ENCODE measurements around the gene HCAR2. TPM values are rescaled to one million over a fixed set of nuclear protein-coding genes. Genes with fewer than 3 reads are reported as not detected.

HCAR2 gene
- total and polyA plus RNA-seq, 8 donors, result 0.18 to 8.2 (median 2.6) TPM; not detected in 3

DNA sequence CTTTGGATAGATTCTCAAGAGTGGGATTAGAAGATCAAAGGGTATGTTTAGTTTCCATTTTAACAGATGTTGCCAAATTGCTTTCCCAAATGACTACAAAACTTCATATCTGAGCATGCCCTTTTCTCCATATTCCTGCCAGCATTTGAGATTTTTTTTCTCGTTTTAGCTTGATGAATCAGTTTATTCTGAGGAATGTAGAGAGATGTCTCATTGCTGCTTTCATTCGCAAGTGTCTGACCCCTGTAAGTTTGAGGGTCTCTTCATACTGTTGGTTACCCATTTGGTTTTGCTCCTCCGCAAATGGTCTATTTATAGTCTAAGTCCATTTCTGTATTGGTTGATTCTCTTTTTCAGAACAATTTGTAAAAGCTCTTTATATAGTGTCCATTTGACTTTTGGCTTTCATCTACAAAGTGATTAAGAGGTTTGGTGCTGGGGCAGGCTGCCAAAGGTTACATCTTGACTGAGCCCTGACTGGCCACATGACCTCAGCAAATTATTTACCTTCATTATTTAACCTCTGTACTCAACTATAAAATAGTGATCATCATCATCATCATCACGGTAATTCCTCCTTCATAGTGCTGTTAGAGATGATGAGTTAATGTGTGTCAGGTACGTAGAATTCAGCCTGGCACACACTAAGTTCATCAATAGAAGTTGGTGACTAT lies 33.6 kb downstream of the HCAR2 start:
- DNase-seq, result peak in 1 of 2 donors; percentile 52
- no peak overlapping the region for H3K4me3 ChIP-seq
- H3K9me3 ChIP-seq, result no peaks in the 10 kb centered on the region
- TF ChIP-seq EP300 (IDR thresholded peaks at IDR 0.05) (no peak), CTCF (IDR thresholded peaks at IDR 0.05) (no peak), POLR2A (IDR thresholded peaks at IDR 0.05) (no peak), POLR2AphosphoS5 (IDR thresholded peaks at IDR 0.05) (no peak)
- no peak overlapping the region for H3K27ac ChIP-seq
- H3K4me1 ChIP-seq, result peaks cover 0 to 5% (median 0%) of the 10 kb centered on the region in 4 donors
- H3K36me3 ChIP-seq, result no peaks in the 10 kb centered on the region
- intact Hi-C loops (cut with DNase I; ENCODE audit: low total_unique reads), result no loop called here
- 51 to 62% (median 57%) methylated on average over 5 of the region's 5 CpGs for WGBS, 5 donors
- H3K27me3 ChIP-seq, result no peaks in the 10 kb centered on the region

GRCh38 chr12:122668268-122668667 lies 34.9 kb downstream of the HCAR2 start:
- 81 to 92% (median 90%) methylated on average over 2 of the region's 2 CpGs for WGBS, 5 donors
- intact Hi-C loops (cut with DNase I; ENCODE audit: low total_unique reads), result no loop called here
- H3K27me3 ChIP-seq, result no peaks in the 10 kb centered on the region
- TF ChIP-seq EP300 (IDR thresholded peaks at IDR 0.05), result no peak
- TF ChIP-seq POLR2AphosphoS5 (IDR thresholded peaks at IDR 0.05), result no peak
- TF ChIP-seq POLR2A (IDR thresholded peaks at IDR 0.05), result no peak
- TF ChIP-seq CTCF (IDR thresholded peaks at IDR 0.05), result no peak
- no peak overlapping the region for H3K27ac ChIP-seq
- no peaks in the 10 kb centered on the region for H3K36me3 ChIP-seq
- H3K4me1 ChIP-seq, result peaks cover 0 to 5% (median 0%) of the 10 kb centered on the region in 4 donors
- no peak overlapping the region for H3K4me3 ChIP-seq
- H3K9me3 ChIP-seq, result no peaks in the 10 kb centered on the region
- DNase-seq, result no peak

GRCh38 chr12:122665759-122666158 lies 37.4 kb downstream of the HCAR2 start:
- Histone ChIP-seq H3K27ac (no peak overlapping the region), H3K4me3 (no peak overlapping the region), H3K9me3 (no peaks in the 10 kb centered on the region), H3K27me3 (no peaks in the 10 kb centered on the region), H3K36me3 (no peaks in the 10 kb centered on the region), H3K4me1 (peaks cover 0 to 5% (median 0%) of the 10 kb centered on the region in 4 donors)
- WGBS, 5 donors, result 92 to 97% (median 94%) methylated on average over 5 of the region's 5 CpGs
- TF ChIP-seq CTCF (IDR thresholded peaks at IDR 0.05) (no peak), EP300 (IDR thresholded peaks at IDR 0.05) (no peak), POLR2A (IDR thresholded peaks at IDR 0.05) (no peak), POLR2AphosphoS5 (IDR thresholded peaks at IDR 0.05) (no peak)
- intact Hi-C loops (cut with DNase I; ENCODE audit: low total_unique reads), result no loop called here
- no peak for DNase-seq

DNA sequence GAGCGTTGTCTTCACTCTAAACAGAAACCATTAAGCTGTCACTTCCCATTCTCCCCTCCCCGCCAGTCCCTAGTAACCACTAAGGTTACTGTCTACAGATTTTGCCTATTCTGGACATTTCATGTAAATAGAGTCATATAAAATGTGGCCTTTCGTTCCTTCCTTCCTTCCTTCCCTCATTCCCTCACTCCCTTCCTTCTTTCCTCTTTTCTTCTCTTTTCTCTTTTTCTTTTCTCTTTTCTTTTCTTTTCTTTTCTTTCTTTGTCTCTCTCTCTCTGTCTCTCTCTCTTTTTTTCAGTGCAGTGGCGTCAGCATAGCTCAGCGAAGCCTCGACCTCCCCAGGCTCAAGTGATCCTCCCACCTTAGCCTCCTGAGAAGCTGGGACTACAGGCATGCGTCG lies 37.8 kb downstream of the HCAR2 start:
- no peak for TF ChIP-seq POLR2AphosphoS5 (IDR thresholded peaks at IDR 0.05)
- no peak for DNase-seq
- no peaks in the 10 kb centered on the region for H3K9me3 ChIP-seq
- H3K36me3 ChIP-seq, result no peaks in the 10 kb centered on the region
- WGBS, 5 donors, result 85 to 89% (median 87%) methylated on average over 8 of the region's 8 CpGs
- H3K4me3 ChIP-seq, result no peak overlapping the region
- H3K27ac ChIP-seq, result no peak overlapping the region
- no peaks in the 10 kb centered on the region for H3K27me3 ChIP-seq
- intact Hi-C loops (cut with DNase I; ENCODE audit: low total_unique reads), result no loop called here
- H3K4me1 ChIP-seq, result peaks cover 0 to 5% (median 0%) of the 10 kb centered on the region in 4 donors

DNA sequence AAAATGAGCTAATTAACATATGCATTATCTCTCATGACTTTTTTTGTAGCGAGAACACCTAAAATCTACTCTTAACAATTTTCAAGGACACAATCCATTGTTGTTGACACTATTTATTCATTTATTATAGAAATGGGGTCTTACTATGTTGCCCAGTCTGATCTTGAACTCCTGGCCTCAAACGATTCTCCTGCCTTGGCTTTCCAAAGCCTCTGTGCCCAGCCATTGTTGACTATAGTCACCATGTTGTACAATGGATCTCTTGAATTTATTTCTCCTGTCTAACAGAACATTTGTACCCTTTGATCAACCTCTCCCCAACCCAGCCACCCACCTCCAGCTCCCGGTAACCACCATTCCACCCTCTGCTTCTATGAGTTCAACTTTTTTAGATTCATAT lies 41.2 kb downstream of the HCAR2 start:
- WGBS, 5 donors, result 88 to 95% (median 94%) methylated on average over 3 of the region's 3 CpGs
- intact Hi-C loops (cut with DNase I; ENCODE audit: low total_unique reads), result no loop called here
- TF ChIP-seq CTCF (IDR thresholded peaks at IDR 0.05), result no peak
- TF ChIP-seq POLR2AphosphoS5 (IDR thresholded peaks at IDR 0.05), result no peak
- no peak for TF ChIP-seq POLR2A (IDR thresholded peaks at IDR 0.05)
- no peak for TF ChIP-seq EP300 (IDR thresholded peaks at IDR 0.05)

More for the DNA sequence above, 41.2 kb downstream of the HCAR2 start:
- no peak for DNase-seq
- H3K36me3 ChIP-seq, result no peaks in the 10 kb centered on the region
- H3K27me3 ChIP-seq, result no peaks in the 10 kb centered on the region
- H3K9me3 ChIP-seq, result no peaks in the 10 kb centered on the region
- H3K4me1 ChIP-seq, result peaks cover 0 to 5% (median 0%) of the 10 kb centered on the region in 4 donors
- no peak overlapping the region for H3K4me3 ChIP-seq
- H3K27ac ChIP-seq, result no peak overlapping the region
